ENCODE data around the gene RASGEF1C. TPM values are rescaled to one million over a fixed set of nuclear protein-coding genes. Genes with fewer than 3 reads are reported as not detected.

RASGEF1C gene
- total and polyA plus RNA-seq, 2 experiments from 2014 or later, result 0.40 to 0.42 TPM

- no peaks in the 10 kb centered on the region for H3K79me2 ChIP-seq (replicated peaks; ENCODE audit: insufficient read depth)
- H4K20me1 ChIP-seq (replicated peaks; ENCODE audit: insufficient read depth), result no peaks in the 10 kb centered on the region
- no peaks in the 10 kb centered on the region for H3F3A ChIP-seq (replicated peaks; ENCODE audit: low read depth)
- H3K4me1 ChIP-seq (ENCODE audit: insufficient read depth), result no peaks in the 10 kb centered on the region
- H3K36me3 Mint-ChIP-seq (ENCODE audit: low read depth), result no peaks in the 10 kb centered on the region; the same call in 2 of the 3 replicates
- H3K4me1 Mint-ChIP-seq, result peaks cover 2% of the 10 kb centered on the region; the same call in 1 of the 3 replicates
- no peak overlapping the region for H3K4me3 Mint-ChIP-seq
- H3K27me3 ChIP-seq (ENCODE audit: insufficient read depth), result no peaks in the 10 kb centered on the region
- H3K4me3 ChIP-seq, result no peak overlapping the region
- DNase-seq (ENCODE audit: low spot score), result no peak
- no peak overlapping the region for H3K4me2 ChIP-seq
- H3K9me3 Mint-ChIP-seq, result no peaks in the 10 kb centered on the region; the same call in 2 of the 3 replicates
- H3K9me2 ChIP-seq (ENCODE audit: insufficient read depth), result no peaks in the 10 kb centered on the region
- H3K27me3 Mint-ChIP-seq (ENCODE audit: insufficient read depth, low read depth, poor library complexity), result peaks cover 9% of the 10 kb centered on the region
- H3K36me3 ChIP-seq (ENCODE audit: insufficient read depth), result no peaks in the 10 kb centered on the region
- no peak overlapping the region for H3K27ac ChIP-seq (ENCODE audit: low read depth)
- H3K27ac Mint-ChIP-seq, result no peak overlapping the region
- no peak overlapping the region for H2AFZ ChIP-seq
- ATAC-seq, result no peak
- TF ChIP-seq ZNF114 (CRISPR knock-in tag; IDR thresholded peaks at IDR 0.05), result no peak
- no peak for TF ChIP-seq EZH2 (IDR thresholded peaks at IDR 0.05; ENCODE audit: low read depth, unreplicated experiment)
- TF ChIP-seq EZH2phosphoT487 (IDR thresholded peaks at IDR 0.05; ENCODE audit: unreplicated experiment), result no peak
- TF ChIP-seq JUNB (IDR thresholded peaks at IDR 0.05; ENCODE audit: unreplicated experiment), result no peak
- no peak for TF ChIP-seq POLR2AphosphoS5 (IDR thresholded peaks at IDR 0.05; ENCODE audit: low read depth)
- TF ChIP-seq ETS1 (IDR thresholded peaks at IDR 0.05), result no peak
- no peak for TF ChIP-seq CREB1 (CRISPR knock-in tag; IDR thresholded peaks at IDR 0.05; ENCODE audit: low read depth)
- no peak for TF ChIP-seq ZNF331 (CRISPR knock-in tag; IDR thresholded peaks at IDR 0.05; ENCODE audit: low read depth)
- no peak for TF ChIP-seq NANOG (IDR thresholded peaks at IDR 0.05; ENCODE audit: borderline replicate concordance)
Measured at GRCh38 chr5:180095545-180095944, 113.5 kb downstream of the RASGEF1C start.

GRCh38 chr5:180093651-180094382 lies 115.2 kb downstream of the RASGEF1C start:
- H3K36me3 ChIP-seq (ENCODE audit: insufficient read depth), result no peaks in the 10 kb centered on the region
- no peak for ATAC-seq
- Mint-ChIP-seq H3K27me3 (ENCODE audit: insufficient read depth, low read depth, poor library complexity) (peaks cover 11% of the 10 kb centered on the region), H3K4me3 (no peak overlapping the region), H3K36me3 (ENCODE audit: low read depth) (no peaks in the 10 kb centered on the region; the same call in 2 of the 3 replicates), H3K9me3 (peaks cover 5% of the 10 kb centered on the region; the same call in 2 of the 3 replicates), H3K4me1 (peaks cover 6% of the 10 kb centered on the region; the same call in 2 of the 3 replicates), H3K27ac (no peak overlapping the region)
- H4K20me1 ChIP-seq (replicated peaks; ENCODE audit: insufficient read depth), result no peaks in the 10 kb centered on the region
- H3F3A ChIP-seq (replicated peaks; ENCODE audit: low read depth), result 0 out of 2 replicates have a peak, but pooled peaks cover 8% of the 10 kb centered on the region
- H3K4me3 ChIP-seq, result no peak overlapping the region
- peaks cover 8% of the 10 kb centered on the region for H3K4me1 ChIP-seq (ENCODE audit: insufficient read depth)
- H3K27me3 ChIP-seq (ENCODE audit: insufficient read depth), result no peaks in the 10 kb centered on the region
- H3K79me2 ChIP-seq (replicated peaks; ENCODE audit: insufficient read depth), result no peaks in the 10 kb centered on the region
- H3K9me2 ChIP-seq (ENCODE audit: insufficient read depth), result no peaks in the 10 kb centered on the region
- H2AFZ ChIP-seq, result no peak overlapping the region
- no peak for DNase-seq (ENCODE audit: low spot score)
- H3K27ac ChIP-seq (ENCODE audit: low read depth), result no peak overlapping the region
- no peak overlapping the region for H3K4me2 ChIP-seq
- TF ChIP-seq ZNF114 (CRISPR knock-in tag; IDR thresholded peaks at IDR 0.05) (no peak), REST (IDR thresholded peaks at IDR 0.05; ENCODE audit: unreplicated experiment) (no peak), ETS1 (IDR thresholded peaks at IDR 0.05) (no peak), EZH2 (IDR thresholded peaks at IDR 0.05; ENCODE audit: low read depth, unreplicated experiment) (no peak), STAT1 (IDR thresholded peaks at IDR 0.05; ENCODE audit: unreplicated experiment) (no peak), ZNF331 (CRISPR knock-in tag; IDR thresholded peaks at IDR 0.05; ENCODE audit: low read depth) (no peak), CREB1 (CRISPR knock-in tag; IDR thresholded peaks at IDR 0.05; ENCODE audit: low read depth) (no peak), NANOG (IDR thresholded peaks at IDR 0.05; ENCODE audit: borderline replicate concordance) (no peak), JUNB (IDR thresholded peaks at IDR 0.05; ENCODE audit: unreplicated experiment) (no peak)

All from GM23338 (cell line).